ENCODE data around the gene FAM9C.

The FAM9C gene

GRCh38 chrX:13007519-13008188 lies 36.8 kb downstream of the FAM9C start:
- DNase-seq (ENCODE audit: low spot score), result no peak

- no peak for DNase-seq (ENCODE audit: low spot score)
These were observed 38.6 kb downstream of the FAM9C start for GRCh38 chrX:13005661-13006473.

- no peak for DNase-seq (ENCODE audit: low spot score)
These were observed 42.3 kb downstream of the FAM9C start for GRCh38 chrX:13001961-13002671.

- no peak for DNase-seq (ENCODE audit: low spot score)
These were observed 43.3 kb downstream of the FAM9C start for GRCh38 chrX:13001097-13001496.

GRCh38 chrX:13000301-13000811 lies 44.1 kb downstream of the FAM9C start:
- peak; percentile 41 for DNase-seq (ENCODE audit: low spot score)

GRCh38 chrX:12999422-12999821 lies 45.0 kb downstream of the FAM9C start:
- DNase-seq (ENCODE audit: low spot score), result no peak

GRCh38 chrX:12997906-12998687 lies 46.3 kb downstream of the FAM9C start:
- DNase-seq (ENCODE audit: low spot score), result peak; percentile 77

- no peak for DNase-seq (ENCODE audit: low spot score)
These were observed 47.4 kb downstream of the FAM9C start for GRCh38 chrX:12996934-12997435.

GRCh38 chrX:12994321-12994720 lies 50.1 kb downstream of the FAM9C start:
- no peak for DNase-seq (ENCODE audit: low spot score)

GRCh38 chrX:12993826-12994225 lies 50.6 kb downstream of the FAM9C start:
- no peak for DNase-seq (ENCODE audit: low spot score)

- no peak for DNase-seq (ENCODE audit: low spot score)
These were observed 51.8 kb downstream of the FAM9C start for GRCh38 chrX:12992544-12993118.

- DNase-seq (ENCODE audit: low spot score), result no peak
These were observed 52.8 kb downstream of the FAM9C start for GRCh38 chrX:12991575-12991974.

GRCh38 chrX:12989461-12989860 lies 55.0 kb downstream of the FAM9C start:
- DNase-seq (ENCODE audit: low spot score), result no peak

- DNase-seq (ENCODE audit: low spot score), result no peak
These were observed 55.6 kb downstream of the FAM9C start for GRCh38 chrX:12988797-12989196.

GRCh38 chrX:12987900-12988594 lies 56.4 kb downstream of the FAM9C start:
- DNase-seq (ENCODE audit: low spot score), result no peak

GRCh38 chrX:12987340-12987739 lies 57.1 kb downstream of the FAM9C start:
- DNase-seq (ENCODE audit: low spot score), result no peak

GRCh38 chrX:12986886-12987285 lies 57.5 kb downstream of the FAM9C start:
- no peak for DNase-seq (ENCODE audit: low spot score)

- DNase-seq (ENCODE audit: low spot score), result no peak
These were observed 58.1 kb downstream of the FAM9C start for GRCh38 chrX:12986164-12986779.

Measured in Ammon's horn (tissue), 1 donor.